Measurements from ENCODE around the gene DDX4. TPM values are rescaled to one million over a fixed set of nuclear protein-coding genes. Genes with fewer than 3 reads are reported as not detected.
A peak's percentile ranks its signal among the peaks of the same experiment; 100 is the strongest.
"Not testable (repeated sequence)": the region's sequence is repeated elsewhere in the genome, so short reads cannot be mapped to it uniquely, and the experiment has no call there.

Gene DDX4
- total and polyA plus RNA-seq, 2 donors (not counting 1 experiment from before 2014, with no cell fraction given), result not detected

- TF ChIP-seq CTCF (conservative IDR thresholded peaks at IDR 0.05 in 1 of 2, IDR thresholded peaks at IDR 0.05 in 1 of 2; ENCODE audit: low read depth in 1 of 2, low read length in 2 of 2), result no peak
- H3K36me3 ChIP-seq (ENCODE audit: control insufficient read depth, insufficient read depth, low read length), result no peaks in the 10 kb centered on the region
- no peaks in the 10 kb centered on the region for H3K79me2 ChIP-seq (ENCODE audit: control insufficient read depth, insufficient read depth, low read length)
- no peaks in the 10 kb centered on the region for H4K20me1 ChIP-seq (ENCODE audit: control insufficient read depth, extremely low read depth, insufficient read depth, low read length)
- H3K4me3 ChIP-seq (replicated peaks in 1 of 4; ENCODE audit: control extremely low read depth in 1 of 4, insufficient read depth in 1 of 4, low read depth in 3 of 4, low read length in 4 of 4), result no peak overlapping the region
- no peaks in the 10 kb centered on the region for H3K9me3 ChIP-seq (ENCODE audit: control insufficient read depth, insufficient read depth, low read depth, low read length)
- no peaks in the 10 kb centered on the region for H3K4me1 ChIP-seq (ENCODE audit: control insufficient read depth, extremely low read depth, insufficient read depth, low read length)
- no peak for DNase-seq (ENCODE audit: low read depth in 2 of 2)
- no peak overlapping the region for H3K9ac ChIP-seq (ENCODE audit: insufficient read depth, low read length)
- H3K4me2 ChIP-seq (ENCODE audit: extremely low read depth, insufficient read depth, low read length), result no peak overlapping the region
- no peak overlapping the region for H2AFZ ChIP-seq (ENCODE audit: low read length)
- H3K27ac ChIP-seq (ENCODE audit: insufficient read depth, low read length), result no peak overlapping the region
- no peaks in the 10 kb centered on the region for H3K27me3 ChIP-seq (ENCODE audit: control insufficient read depth, insufficient read depth, low read length)
Observed at GRCh38 chr5:55692509-55692908, 45.4 kb upstream of the DDX4 start.

GRCh38 chr5:55694152-55694830 is 43.6 kb upstream of the DDX4 start:
- H3K27ac ChIP-seq (ENCODE audit: insufficient read depth, low read length), result no peak overlapping the region
- no peak overlapping the region for H2AFZ ChIP-seq (ENCODE audit: low read length)
- no peak overlapping the region for H3K4me2 ChIP-seq (ENCODE audit: extremely low read depth, insufficient read depth, low read length)
- no peak overlapping the region for H3K9ac ChIP-seq (ENCODE audit: insufficient read depth, low read length)
- H3K4me1 ChIP-seq (ENCODE audit: control insufficient read depth, extremely low read depth, insufficient read depth, low read length), result no peaks in the 10 kb centered on the region
- no peak overlapping the region for H3K4me3 ChIP-seq (replicated peaks in 1 of 4; ENCODE audit: control extremely low read depth in 1 of 4, insufficient read depth in 1 of 4, low read depth in 3 of 4, low read length in 4 of 4)
- H3K36me3 ChIP-seq (ENCODE audit: control insufficient read depth, insufficient read depth, low read length), result no peaks in the 10 kb centered on the region
- DNase-seq (ENCODE audit: low read depth in 2 of 2), result peak; percentile 32 to 35
- H3K9me3 ChIP-seq (ENCODE audit: control insufficient read depth, insufficient read depth, low read depth, low read length), result no peaks in the 10 kb centered on the region
- H3K27me3 ChIP-seq (ENCODE audit: control insufficient read depth, insufficient read depth, low read length), result no peaks in the 10 kb centered on the region
- H3K79me2 ChIP-seq (ENCODE audit: control insufficient read depth, insufficient read depth, low read length), result no peaks in the 10 kb centered on the region
- H4K20me1 ChIP-seq (ENCODE audit: control insufficient read depth, extremely low read depth, insufficient read depth, low read length), result no peaks in the 10 kb centered on the region
- peak in 1 of 2 donors; percentile 18 for TF ChIP-seq CTCF (conservative IDR thresholded peaks at IDR 0.05 in 1 of 2, IDR thresholded peaks at IDR 0.05 in 1 of 2; ENCODE audit: low read depth in 1 of 2, low read length in 2 of 2)
- TF ChIP-seq EZH2 (IDR thresholded peaks at IDR 0.05; ENCODE audit: low read length, missing control alignments), result no peak

- not testable (repeated sequence) for H3K27ac ChIP-seq (ENCODE audit: insufficient read depth, low read length); H3K9me3 ChIP-seq (ENCODE audit: control insufficient read depth, insufficient read depth, low read depth, low read length); H3K79me2 ChIP-seq (ENCODE audit: control insufficient read depth, insufficient read depth, low read length); H2AFZ ChIP-seq (ENCODE audit: low read length); DNase-seq (ENCODE audit: low read depth in 2 of 2); H3K36me3 ChIP-seq (ENCODE audit: control insufficient read depth, insufficient read depth, low read length); H4K20me1 ChIP-seq (ENCODE audit: control insufficient read depth, extremely low read depth, insufficient read depth, low read length); H3K4me2 ChIP-seq (ENCODE audit: extremely low read depth, insufficient read depth, low read length); H3K4me1 ChIP-seq (ENCODE audit: control insufficient read depth, extremely low read depth, insufficient read depth, low read length); H3K27me3 ChIP-seq (ENCODE audit: control insufficient read depth, insufficient read depth, low read length); H3K4me3 ChIP-seq (replicated peaks in 1 of 4; ENCODE audit: control extremely low read depth in 1 of 4, insufficient read depth in 1 of 4, low read depth in 3 of 4, low read length in 4 of 4); H3K9ac ChIP-seq (ENCODE audit: insufficient read depth, low read length)
Observed at GRCh38 chr5:55696704-55697103, 41.2 kb upstream of the DDX4 start.

All from fibroblast of lung (primary cell).